GM12801 (cell line): ENCODE measurements around the gene PCDHA2.

Experiments used
- CTCF ChIP-seq: IDR thresholded peaks from one replicate; pipeline ENCODE4 v1.5.1; 2011; ENCODE audit warnings: control low read depth; ENCODE audit not compliant: insufficient read length; ENCODE audit errors: extremely low read depth

PCDHA2 gene

GRCh38 chr5:140840978-140841962 is 46.6 kb downstream of the PCDHA2 start, which contains the start of gene PCDHA8:
TSS of gene PCDHA8 (plus strand) at chr5:140841187. CDS start at chr5:140841322, 135 bp downstream.
- no peak for TF ChIP-seq CTCF

- TF ChIP-seq CTCF: no peak
Measured at GRCh38 chr5:140842798-140843733, 48.4 kb downstream of the PCDHA2 start.
